Subcutaneous adipose tissue (tissue), 4 donors: ENCODE measurements around the gene UBE2L3. TPM values are rescaled to one million over a fixed set of nuclear protein-coding genes. Genes with fewer than 3 reads are reported as not detected.

ENCODE experiments used
- CTCF ChIP-seq: fragments of 450-650 bp; IDR thresholded peaks from one replicate; pipeline ENCODE4 v1.5.1; 2016; ENCODE audit warnings: low read depth, mild to moderate bottlenecking, control low read depth, antibody characterized with exemption, moderate library complexity
- total RNA-seq, 4 donors: library from RNA; depleted of rRNA; stranded (reverse); fragments of >200 nt; gene quantifications; one replicate each; pipeline ENCODE4 v1.1.0, GENCODE V29; 2016

The UBE2L3 gene
- total RNA-seq, 4 donors from 2014 or later, result 28.4 to 58.7 (median 31.9) TPM

GRCh38 chr22:21570398-21570797, 2.9 kb downstream of the UBE2L3 start:
- TF ChIP-seq CTCF, result no peak

- no peak for TF ChIP-seq CTCF
Observed at GRCh38 chr22:21571679-21572078, 4.2 kb downstream of the UBE2L3 start.

DNA sequence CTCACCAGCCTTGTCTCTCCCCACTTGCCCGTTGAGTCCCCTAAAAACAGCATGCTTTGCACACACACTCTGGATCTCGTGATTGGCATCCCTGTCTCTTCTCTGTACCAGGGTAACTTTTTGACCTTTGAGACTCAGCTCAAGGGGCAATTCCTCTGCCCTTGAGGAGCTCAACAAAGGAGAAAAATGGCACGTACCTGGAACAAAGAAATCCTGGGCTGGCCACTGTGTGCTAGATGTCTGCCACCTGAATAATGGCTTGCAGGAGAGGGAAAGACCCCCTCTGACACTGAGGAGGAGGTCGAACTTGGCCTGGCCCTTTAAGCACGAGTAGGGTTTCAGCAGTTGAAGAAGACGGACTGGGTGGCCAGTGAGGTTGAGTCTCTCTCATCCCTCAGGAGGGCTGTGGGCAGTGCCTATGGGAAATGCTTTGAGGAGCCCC, 5.8 kb downstream of the UBE2L3 start:
- TF ChIP-seq CTCF, result no peak

DNA sequence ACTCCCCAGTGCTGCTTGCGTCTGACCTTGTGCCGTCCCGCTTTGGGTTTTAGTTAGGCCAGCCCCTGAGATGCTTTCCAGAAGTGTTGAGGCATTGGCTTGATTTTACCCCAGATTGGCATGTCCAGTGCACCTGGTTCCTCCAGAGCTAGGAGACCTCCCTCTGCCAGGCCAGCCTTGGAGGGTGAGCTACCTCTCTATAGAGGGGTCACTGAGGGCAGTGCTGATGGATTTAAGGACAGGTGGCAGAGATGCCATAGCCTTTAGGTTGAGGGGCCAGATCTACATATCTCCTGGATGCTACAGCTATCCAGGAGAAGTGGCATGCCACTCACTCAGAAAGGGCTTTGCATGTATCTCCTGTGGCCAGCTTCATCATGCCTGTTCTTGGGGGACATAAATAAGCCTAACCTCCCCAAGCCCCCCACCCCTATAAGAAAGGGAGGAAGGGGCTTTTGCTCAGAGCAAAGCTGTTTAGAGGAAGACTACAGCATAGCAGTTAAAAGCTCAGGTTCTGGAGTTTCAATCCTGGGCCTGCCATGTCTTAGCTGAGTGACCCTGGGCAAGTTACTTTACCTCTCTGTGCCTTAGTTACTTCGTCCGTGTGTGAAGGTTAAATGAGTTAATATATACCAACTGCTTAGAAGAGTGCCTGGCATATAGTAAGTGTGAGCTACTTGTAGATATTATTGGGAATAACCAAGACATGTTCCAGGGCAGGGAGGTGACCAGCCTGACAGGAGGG, 6.4 kb downstream of the UBE2L3 start:
- no peak for TF ChIP-seq CTCF

DNA sequence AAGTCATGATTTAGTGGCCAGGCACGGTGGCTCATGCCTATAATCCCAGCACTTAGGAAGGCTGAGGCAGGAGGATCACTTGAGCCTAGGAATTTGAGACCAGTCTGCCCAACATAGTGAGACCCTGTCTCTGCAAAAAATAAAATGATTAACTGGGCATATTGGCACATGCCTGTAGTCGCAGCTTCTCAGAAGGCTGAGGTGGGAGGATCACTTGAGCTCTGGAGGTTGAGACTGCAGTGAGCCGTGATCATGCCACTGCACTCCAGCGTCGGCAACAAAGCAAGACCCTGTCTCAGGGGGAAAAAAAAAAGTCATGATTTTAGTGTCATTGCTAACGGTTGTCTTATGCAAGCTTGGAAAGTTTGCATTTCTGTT, 11.9 kb downstream of the UBE2L3 start:
- TF ChIP-seq CTCF, result no peak

GRCh38 chr22:21582801-21583740, 15.6 kb downstream of the UBE2L3 start:
- no peak for TF ChIP-seq CTCF

DNA sequence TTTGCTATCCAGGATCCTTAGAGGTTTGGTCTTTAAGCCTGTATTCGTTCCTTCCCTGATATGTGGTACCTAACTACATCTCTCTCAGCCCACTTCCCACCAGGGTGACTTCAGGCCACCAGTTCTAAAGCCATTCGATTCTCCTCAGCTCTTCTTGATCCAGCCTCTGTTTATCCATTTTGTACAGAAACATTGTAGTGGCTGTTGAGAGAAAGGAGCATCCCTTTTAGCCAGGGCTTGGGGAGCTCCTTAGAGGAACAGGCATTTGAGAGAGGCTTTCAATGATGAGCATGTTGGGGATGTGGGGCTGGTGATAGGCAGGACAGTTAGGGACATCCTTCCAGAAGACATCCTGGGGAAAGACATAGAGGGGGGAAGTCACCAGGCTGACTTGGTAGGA, 17.9 kb downstream of the UBE2L3 start:
- no peak for TF ChIP-seq CTCF
